Esophagus (tissue), 2 donors: Measurements from ENCODE around the gene CASTOR2. TPM values are rescaled to one million over a fixed set of nuclear protein-coding genes. Genes with fewer than 3 reads are reported as not detected.

Experiments used
- H3K27ac ChIP-seq, 2 donors: one replicate each; pipeline ENCODE4 v1.5.1; 2013; ENCODE audit warnings: low read depth in 2 of 2, mild to moderate bottlenecking in 2 of 2, inconsistent platforms in 1 of 2, low read length in 1 of 2, moderate library complexity in 1 of 2
- H3K27me3 ChIP-seq, 2 donors: one replicate each; pipeline ENCODE4 v1.6.1; 2013; ENCODE audit warnings: low read length in 2 of 2, control low read depth in 1 of 2, mild to moderate bottlenecking in 1 of 2; ENCODE audit not compliant: insufficient read depth in 2 of 2, control insufficient read depth in 1 of 2
- H3K36me3 ChIP-seq, 2 donors: one replicate each; pipeline ENCODE4 v1.6.1; 2013; ENCODE audit warnings: low read length in 1 of 2; ENCODE audit not compliant: control insufficient read depth in 2 of 2, insufficient read depth in 2 of 2
- H3K4me1 ChIP-seq, 2 donors: one replicate each; pipeline ENCODE4 v1.6.1; 2013; ENCODE audit warnings: low read length in 1 of 2; ENCODE audit not compliant: control insufficient read depth in 2 of 2, insufficient read depth in 2 of 2
- H3K4me3 ChIP-seq, 2 donors: one replicate each; pipeline ENCODE4 v1.5.1; 2013; ENCODE audit warnings: low read length in 2 of 2, mild to moderate bottlenecking in 2 of 2, low read depth in 1 of 2, moderate library complexity in 1 of 2
- H3K9me3 ChIP-seq, 2 donors: one replicate each; pipeline ENCODE4 v1.6.1; 2013; ENCODE audit warnings: mild to moderate bottlenecking in 2 of 2, low read depth in 1 of 2, low read length in 1 of 2, moderate library complexity in 1 of 2; ENCODE audit not compliant: control insufficient read depth in 2 of 2, insufficient read depth in 1 of 2
- WGBS, 2 donors: extraction: QIAGEN DNeasy Blood & Tissue Kit; methylation state at CpG; one replicate each; pipeline ENCODE4 v1.1.7; 2013; 5-methylcytosine and 5-hydroxymethylcytosine counted together
- polyA plus RNA-seq, 2 donors: library from polyadenylated mRNA; stranded (reverse); fragments of 200-250 nt; gene quantifications; one replicate each; pipeline ENCODE4 v1.2.3, GENCODE V29; 2013
- donor health status: healthy with polysubstance abuse.
- donor health status: Bipolar disorder and iron deficiency.

CASTOR2 gene
- polyA plus RNA-seq, 2 donors: 0.91 to 3.3 TPM

GRCh38 chr7:75048435-75049379 lies 84.2 kb downstream of the CASTOR2 start:
- Histone ChIP-seq H3K4me3 (no peak overlapping the region), H3K9me3 (no peaks in the 10 kb centered on the region), H3K36me3 (peaks cover 7 to 25% of the 10 kb centered on the region in 2 donors), H3K4me1 (no peaks in the 10 kb centered on the region), H3K27ac (no peak overlapping the region), H3K27me3 (no peaks in the 10 kb centered on the region)
- 76 to 80% methylated on average over 17 of the region's 17 CpGs for WGBS, 2 donors

- 85 to 89% methylated on average over 10 of the region's 10 CpGs for WGBS, 2 donors
- Histone ChIP-seq H3K27ac (no peak overlapping the region), H3K4me1 (no peaks in the 10 kb centered on the region), H3K27me3 (no peaks in the 10 kb centered on the region), H3K9me3 (no peaks in the 10 kb centered on the region), H3K4me3 (no peak overlapping the region), H3K36me3 (peaks cover 11 to 26% of the 10 kb centered on the region in 2 donors)
Observed at GRCh38 chr7:75049817-75050216, 85.3 kb downstream of the CASTOR2 start.

DNA sequence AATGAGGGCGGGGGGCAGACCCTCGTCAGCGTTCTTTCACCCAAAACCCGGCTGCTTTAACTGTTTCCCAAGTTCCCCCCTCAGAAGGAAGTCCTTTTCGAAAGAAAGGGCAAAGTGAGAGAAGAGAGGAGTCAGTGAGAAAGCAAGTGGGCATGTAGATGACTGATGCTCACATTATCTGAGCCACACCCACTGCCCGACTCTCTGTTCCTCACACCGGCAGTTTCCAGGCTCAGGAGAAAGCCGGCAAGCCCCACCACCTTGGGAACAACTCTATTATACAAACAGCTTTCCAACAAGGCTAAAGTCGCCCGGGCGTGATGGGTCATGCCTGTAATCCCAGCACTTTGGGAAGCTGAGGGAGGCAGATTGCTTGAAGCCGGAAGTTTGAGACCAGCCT lies 86.0 kb downstream of the CASTOR2 start:
- Histone ChIP-seq H3K27me3 (no peaks in the 10 kb centered on the region), H3K9me3 (no peaks in the 10 kb centered on the region), H3K27ac (no peak overlapping the region), H3K36me3 (peaks cover 15 to 26% of the 10 kb centered on the region in 2 donors), H3K4me1 (no peaks in the 10 kb centered on the region), H3K4me3 (no peak overlapping the region)
- 72 to 81% methylated on average over 12 of the region's 12 CpGs for WGBS, 2 donors

- Histone ChIP-seq H3K27ac (peak overlapping the region in 1 of 2 donors; percentile 45), H3K27me3 (no peaks in the 10 kb centered on the region), H3K36me3 (peaks cover 16 to 40% of the 10 kb centered on the region in 2 donors), H3K4me3 (no peak overlapping the region), H3K9me3 (no peaks in the 10 kb centered on the region), H3K4me1 (peaks cover 0 to 3% of the 10 kb centered on the region in 2 donors)
- 58 to 71% methylated on average over 3 of the region's 3 CpGs for WGBS, 2 donors
Observed at GRCh38 chr7:75054744-75055143, 90.2 kb downstream of the CASTOR2 start.

GRCh38 chr7:75055155-75055554 lies 90.7 kb downstream of the CASTOR2 start:
- H3K27ac ChIP-seq: peak overlapping the region; percentile 43 to 52
- H3K4me1 ChIP-seq: peaks cover 0 to 3% of the 10 kb centered on the region in 2 donors
- peaks cover 20 to 40% of the 10 kb centered on the region in 2 donors for H3K36me3 ChIP-seq

DNA sequence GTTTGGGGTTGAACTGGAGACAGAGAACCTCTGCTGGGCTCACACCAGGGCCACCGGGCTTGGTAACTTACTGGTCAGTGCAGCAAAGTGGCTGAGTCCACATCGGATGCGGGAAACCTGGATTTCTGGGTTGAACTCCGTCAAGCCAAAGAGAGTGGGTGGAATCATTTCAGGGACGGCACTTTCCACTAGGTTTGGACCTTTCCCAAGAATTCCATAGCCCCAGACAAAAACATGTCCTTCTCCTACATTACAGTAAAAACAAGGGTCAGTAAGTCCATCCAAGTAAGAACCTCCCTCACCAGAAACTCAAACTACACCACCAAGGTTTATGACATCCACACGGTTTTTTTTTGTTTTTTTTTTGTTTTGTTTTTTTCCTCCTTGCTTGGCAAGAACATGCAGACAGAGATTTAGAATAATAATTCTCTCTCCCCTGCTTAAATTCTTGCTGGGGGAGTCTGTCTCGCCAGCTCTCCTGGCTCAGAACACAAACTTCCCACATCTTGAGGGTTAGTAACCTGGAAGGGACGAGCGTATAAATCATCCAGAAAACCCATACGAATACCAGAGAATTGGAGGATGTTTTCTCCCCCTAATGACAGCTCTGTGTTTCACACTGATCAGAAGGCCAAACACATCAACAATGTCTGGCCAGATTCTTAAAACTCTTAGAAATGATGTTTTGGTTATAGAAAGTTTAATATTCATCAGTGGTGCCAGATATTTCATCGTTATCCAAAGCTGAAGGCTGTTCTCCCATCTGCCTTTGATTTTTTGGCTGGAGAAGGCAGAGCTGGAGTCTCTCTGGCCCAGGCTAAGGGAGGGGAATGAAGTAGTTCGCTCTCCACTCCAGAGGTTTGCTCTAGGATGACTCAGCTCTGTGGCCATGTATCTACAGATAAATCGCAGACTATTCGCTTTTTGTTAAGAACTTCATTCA lies 91.6 kb downstream of the CASTOR2 start:
- Histone ChIP-seq H3K27me3 (no peaks in the 10 kb centered on the region), H3K27ac (peak overlapping the region; percentile 34 to 52), H3K9me3 (no peaks in the 10 kb centered on the region), H3K4me1 (peaks cover 0 to 3% of the 10 kb centered on the region in 2 donors), H3K4me3 (no peak overlapping the region), H3K36me3 (peaks cover 20 to 47% of the 10 kb centered on the region in 2 donors)
- WGBS, 2 donors: 70% methylated on average over 14 of the region's 14 CpGs

More at GRCh38 chr7:75055155-75055554, 90.7 kb downstream of the CASTOR2 start:
- Histone ChIP-seq H3K9me3 (no peaks in the 10 kb centered on the region), H3K27me3 (no peaks in the 10 kb centered on the region), H3K4me3 (no peak overlapping the region)
- 91 to 95% methylated on average over 9 of the region's 9 CpGs for WGBS, 2 donors

DNA sequence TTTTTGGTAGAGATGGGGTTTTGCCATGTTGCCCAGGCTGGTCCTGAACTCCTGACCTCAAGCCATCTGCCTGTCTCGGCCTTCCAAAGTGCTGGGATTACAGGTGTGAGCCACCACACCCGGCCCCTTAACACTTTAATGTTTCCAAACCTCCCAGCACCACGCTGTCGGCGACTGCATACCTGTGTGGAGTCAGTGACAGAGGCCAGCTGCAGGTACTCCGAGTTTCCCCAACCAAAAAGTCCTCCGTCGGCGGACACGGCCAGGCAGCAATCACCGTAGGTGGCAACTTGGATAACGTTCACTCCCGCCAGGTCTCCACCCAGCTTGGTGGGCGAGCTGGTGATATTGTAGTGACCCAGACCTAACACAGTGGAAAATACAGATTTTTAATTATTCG lies 93.9 kb downstream of the CASTOR2 start:
- no peak overlapping the region for H3K27ac ChIP-seq
- no peaks in the 10 kb centered on the region for H3K27me3 ChIP-seq
- H3K4me3 ChIP-seq: no peak overlapping the region
- no peaks in the 10 kb centered on the region for H3K9me3 ChIP-seq
- WGBS, 2 donors: 98% methylated on average over 15 of the region's 15 CpGs
- H3K36me3 ChIP-seq: peaks cover 17 to 44% of the 10 kb centered on the region in 2 donors
- H3K4me1 ChIP-seq: peaks cover 0 to 3% of the 10 kb centered on the region in 2 donors

DNA sequence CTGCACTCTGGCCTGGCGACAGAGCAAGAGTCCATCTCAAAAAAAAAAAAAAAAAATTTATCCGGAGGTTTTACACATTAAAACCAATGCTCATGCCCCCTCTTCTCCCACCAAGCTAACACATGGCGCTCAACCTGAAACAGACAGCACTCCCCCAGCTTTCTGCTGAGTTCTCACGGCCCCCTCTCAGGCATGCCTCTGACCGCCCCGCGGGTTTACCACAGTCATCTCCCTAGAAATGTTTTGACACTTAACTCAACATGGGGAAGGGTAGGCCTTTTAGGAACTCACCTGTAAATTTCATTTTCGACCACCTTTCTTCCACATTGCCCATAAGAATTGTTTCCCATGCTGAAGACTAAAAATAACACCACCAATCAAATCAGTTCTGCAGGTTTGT lies 99.8 kb downstream of the CASTOR2 start:
- 89 to 90% methylated on average over 8 of the region's 8 CpGs for WGBS, 2 donors
- no peak overlapping the region for H3K27ac ChIP-seq
- no peak overlapping the region for H3K4me3 ChIP-seq
- peaks cover 23 to 30% of the 10 kb centered on the region in 2 donors for H3K36me3 ChIP-seq
- no peaks in the 10 kb centered on the region for H3K27me3 ChIP-seq
- peaks cover 0 to 2% of the 10 kb centered on the region in 2 donors for H3K4me1 ChIP-seq
- H3K9me3 ChIP-seq: no peaks in the 10 kb centered on the region

DNA sequence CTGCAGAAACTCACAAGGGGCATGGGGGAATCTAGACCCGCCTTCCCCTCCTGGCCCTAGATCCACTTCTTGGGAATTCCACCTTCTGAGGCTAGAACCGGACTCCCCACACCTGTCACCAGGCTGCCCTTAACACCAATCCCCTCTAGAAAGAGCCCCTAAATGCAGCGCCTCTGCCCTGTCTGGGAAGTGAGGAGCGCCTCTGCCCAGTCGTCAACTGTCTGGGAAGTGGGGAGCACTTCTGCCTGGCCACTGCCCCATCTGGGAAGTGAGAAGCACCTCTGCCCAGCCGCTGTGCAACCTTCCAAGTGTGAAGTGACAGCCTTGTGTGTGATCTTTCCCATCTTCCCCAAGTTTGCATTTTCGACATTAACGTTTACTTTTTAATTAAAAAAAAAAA lies 100.3 kb downstream of the CASTOR2 start:
- Histone ChIP-seq H3K27me3 (no peaks in the 10 kb centered on the region), H3K9me3 (no peaks in the 10 kb centered on the region), H3K4me3 (no peak overlapping the region), H3K27ac (no peak overlapping the region), H3K36me3 (peaks cover 22 to 30% of the 10 kb centered on the region in 2 donors), H3K4me1 (peaks cover 0 to 2% of the 10 kb centered on the region in 2 donors)
- WGBS, 2 donors: 92 to 93% methylated on average over 8 of the region's 8 CpGs
